RCC 7860 (cell line): ENCODE results near the gene ORC1.

Source experiments
- DNase-seq: peaks from one replicate; pipeline ENCODE4 v3.0.0-alpha.2; 2015; ENCODE audit warnings: low spot score
- FAIRE-seq: peaks from 2 replicates; lab custom pipeline; 2012; peaks lifted over from hg19 to GRCh38; lab: Jason Lieb, UNC

The ORC1 gene

GRCh38 chr1:52404116-52404974, at the start of gene ORC1, which contains the start of gene PRPF38A:
ORC1 (minus strand) TSS chr1:52404423; CDS start chr1:52402223, 2,200 bp downstream.
PRPF38A (plus strand) TSS chr1:52404602; CDS start chr1:52404750, 148 bp downstream.
- DNase-seq (peak; percentile 91), FAIRE-seq (peak; percentile 87)

GRCh38 chr1:52444463-52444862, 40.2 kb upstream of the ORC1 start:
- FAIRE-seq, result no peak
- DNase-seq, result no peak

- FAIRE-seq (no peak), DNase-seq (no peak)
Measured at GRCh38 chr1:52439976-52440375, 35.8 kb upstream of the ORC1 start.

- DNase-seq, result no peak
- no peak for FAIRE-seq
Measured at GRCh38 chr1:52436817-52437216, 32.6 kb upstream of the ORC1 start.

- DNase-seq, result no peak
- no peak for FAIRE-seq
Measured at GRCh38 chr1:52435650-52436049, 31.4 kb upstream of the ORC1 start.

GRCh38 chr1:52435211-52435610, 31.0 kb upstream of the ORC1 start:
- no peak for DNase-seq
- no peak for FAIRE-seq

- FAIRE-seq (no peak), DNase-seq (no peak)
Measured at GRCh38 chr1:52432807-52433206, 28.6 kb upstream of the ORC1 start.

- FAIRE-seq (no peak), DNase-seq (no peak)
Measured at GRCh38 chr1:52427152-52427551, 22.9 kb upstream of the ORC1 start.

GRCh38 chr1:52426371-52426770, 22.1 kb upstream of the ORC1 start:
- no peak for FAIRE-seq
- no peak for DNase-seq

GRCh38 chr1:52424813-52425212, 20.6 kb upstream of the ORC1 start:
- FAIRE-seq, result no peak
- DNase-seq, result no peak

GRCh38 chr1:52424231-52424636, 20.0 kb upstream of the ORC1 start:
- DNase-seq (no peak), FAIRE-seq (no peak)

- FAIRE-seq, result no peak
- no peak for DNase-seq
Measured at GRCh38 chr1:52423771-52424170, 19.5 kb upstream of the ORC1 start.

- no peak for DNase-seq
- no peak for FAIRE-seq
Measured at GRCh38 chr1:52423055-52423454, 18.8 kb upstream of the ORC1 start.

- DNase-seq, result no peak
- FAIRE-seq, result no peak
Measured at GRCh38 chr1:52420713-52421112, 16.5 kb upstream of the ORC1 start.

GRCh38 chr1:52416811-52417210, 12.6 kb upstream of the ORC1 start:
- FAIRE-seq (no peak), DNase-seq (no peak)

GRCh38 chr1:52414942-52415341, 10.7 kb upstream of the ORC1 start:
- FAIRE-seq, result no peak
- DNase-seq, result no peak

- DNase-seq (no peak), FAIRE-seq (no peak)
Measured at GRCh38 chr1:52413410-52413989, 9.3 kb upstream of the ORC1 start.

GRCh38 chr1:52404975-52405338, 734 bp upstream of the ORC1 start:
- DNase-seq (no peak), FAIRE-seq (no peak)

- FAIRE-seq (no peak), DNase-seq (peak; percentile 64)
Measured at GRCh38 chr1:52403566-52404115, 582 bp downstream of the ORC1 start.

GRCh38 chr1:52402860-52403240, 1.4 kb downstream of the ORC1 start:
- DNase-seq (no peak), FAIRE-seq (peak; percentile 30)

GRCh38 chr1:52400131-52400530, 4.1 kb downstream of the ORC1 start:
- no peak for FAIRE-seq
- DNase-seq, result no peak

GRCh38 chr1:52399629-52400028, 4.6 kb downstream of the ORC1 start:
- no peak for DNase-seq

More at GRCh38 chr1:52399629-52400028, 4.6 kb downstream of the ORC1 start:
- no peak for FAIRE-seq
